ENCODE results near the gene CIAO2A.
"Not testable (repeated sequence)": the region's sequence is repeated elsewhere in the genome, so short reads cannot be mapped to it uniquely, and the experiment has no call there.

CIAO2A gene

DNA sequence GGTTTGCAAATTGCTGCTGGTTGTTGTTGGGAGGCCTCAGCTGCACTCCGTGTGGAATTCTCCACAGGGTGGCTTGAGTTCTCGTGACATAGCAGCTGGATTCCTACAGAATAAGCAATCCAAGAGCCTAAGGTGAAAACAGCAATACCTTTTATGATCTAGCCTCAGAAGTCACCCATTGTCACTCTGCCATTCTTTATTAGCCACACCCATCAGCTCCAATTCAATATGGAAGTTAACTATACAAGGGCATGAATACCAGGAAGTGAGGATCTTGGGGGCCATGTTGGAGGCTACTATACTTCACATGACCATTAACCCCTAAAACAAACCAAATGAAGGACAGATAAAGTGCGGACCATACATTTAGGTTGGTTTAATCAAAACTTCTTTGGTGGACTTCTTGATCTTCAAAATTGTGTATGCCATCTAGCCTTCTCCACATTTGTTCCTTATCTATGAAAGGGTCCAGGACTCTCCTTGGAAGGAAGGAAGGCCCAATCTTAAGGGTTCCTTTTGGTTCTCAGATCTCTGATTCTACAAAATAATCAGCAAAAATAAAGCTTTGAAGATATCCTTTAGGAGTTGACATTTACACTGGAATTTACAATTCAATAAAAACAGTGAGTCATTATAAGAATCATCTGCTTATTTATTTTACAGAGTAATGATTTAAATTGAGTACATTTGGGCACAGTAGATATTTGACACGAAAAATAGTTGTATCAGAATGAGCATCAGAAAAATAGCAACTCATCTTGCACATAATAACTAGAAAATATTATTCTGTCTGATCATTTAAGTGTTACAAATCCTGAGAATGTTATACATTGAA is 21.5 kb downstream of the CIAO2A start:
- Histone ChIP-seq H3K27me3 (ENCODE audit: insufficient read depth, low read length) (no peaks in the 10 kb centered on the region), H3K79me2 (ENCODE audit: control insufficient read depth, insufficient read depth, low read length, unreplicated experiment) (no peaks in the 10 kb centered on the region), H3K36me3 (ENCODE audit: insufficient read depth, low read length) (0 out of 2 replicates have a peak, but pooled peaks cover 4% of the 10 kb centered on the region), H3K4me1 (ENCODE audit: control insufficient read depth, insufficient read depth, low read length, unreplicated experiment) (peaks cover 44% of the 10 kb centered on the region), H2AFZ (ENCODE audit: low read length, unreplicated experiment) (no peak overlapping the region), H3K27ac (ENCODE audit: low read depth, low read length) (peak overlapping the region; percentile 82), H3K4me3 (ENCODE audit: low read depth, low read length) (0 out of 2 replicates have a peak overlapping the region, but pooled peaks have one; percentile 5)

GRCh38 chr15:64070965-64071851 is 22.4 kb downstream of the CIAO2A start:
- peaks cover 44% of the 10 kb centered on the region for H3K4me1 ChIP-seq (ENCODE audit: control insufficient read depth, insufficient read depth, low read length, unreplicated experiment)
- H3K79me2 ChIP-seq (ENCODE audit: control insufficient read depth, insufficient read depth, low read length, unreplicated experiment), result no peaks in the 10 kb centered on the region
- 0 out of 2 replicates have a peak, but pooled peaks cover 4% of the 10 kb centered on the region for H3K36me3 ChIP-seq (ENCODE audit: insufficient read depth, low read length)
- H3K27ac ChIP-seq (ENCODE audit: low read depth, low read length), result peak overlapping the region; percentile 82
- no peak overlapping the region for H3K4me3 ChIP-seq (ENCODE audit: low read depth, low read length)
- H2AFZ ChIP-seq (ENCODE audit: low read length, unreplicated experiment), result no peak overlapping the region
- H3K27me3 ChIP-seq (ENCODE audit: insufficient read depth, low read length), result no peaks in the 10 kb centered on the region

GRCh38 chr15:64070106-64070505 is 23.5 kb downstream of the CIAO2A start:
- Histone ChIP-seq H3K4me1 (ENCODE audit: control insufficient read depth, insufficient read depth, low read length, unreplicated experiment) (peaks cover 44% of the 10 kb centered on the region), H3K36me3 (ENCODE audit: insufficient read depth, low read length) (0 out of 2 replicates have a peak, but pooled peaks cover 4% of the 10 kb centered on the region), H3K79me2 (ENCODE audit: control insufficient read depth, insufficient read depth, low read length, unreplicated experiment) (no peaks in the 10 kb centered on the region), H2AFZ (ENCODE audit: low read length, unreplicated experiment) (no peak overlapping the region), H3K27me3 (ENCODE audit: insufficient read depth, low read length) (no peaks in the 10 kb centered on the region), H3K4me3 (ENCODE audit: low read depth, low read length) (no peak overlapping the region), H3K27ac (ENCODE audit: low read depth, low read length) (peak overlapping the region; percentile 82; the same call in 1 of the 2 replicates)

DNA sequence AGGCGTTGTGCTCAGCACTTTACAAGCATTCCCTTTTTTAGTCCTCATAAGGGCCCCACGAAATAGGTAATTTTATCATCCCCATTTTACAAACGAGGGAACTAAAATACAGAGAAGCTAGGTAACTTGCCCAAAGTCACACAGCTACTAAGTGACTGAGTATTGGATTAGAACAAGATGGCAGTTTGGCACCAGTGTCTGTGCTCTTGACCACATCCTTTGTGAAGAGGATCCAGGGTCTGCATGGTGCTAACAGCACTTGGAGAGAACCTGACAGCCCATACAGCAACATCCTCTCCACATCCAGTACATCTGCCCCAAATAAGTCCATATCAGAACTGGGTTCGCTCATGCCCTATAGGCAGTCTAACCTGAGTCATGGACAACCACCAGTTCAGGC is 25.5 kb downstream of the CIAO2A start:
- H3K27me3 ChIP-seq (ENCODE audit: insufficient read depth, low read length), result no peaks in the 10 kb centered on the region
- H3K4me1 ChIP-seq (ENCODE audit: control insufficient read depth, insufficient read depth, low read length, unreplicated experiment), result peaks cover 38% of the 10 kb centered on the region
- H3K27ac ChIP-seq (ENCODE audit: low read depth, low read length), result no peak overlapping the region
- H3K36me3 ChIP-seq (ENCODE audit: insufficient read depth, low read length), result 0 out of 2 replicates have a peak, but pooled peaks cover 4% of the 10 kb centered on the region
- no peak overlapping the region for H3K4me3 ChIP-seq (ENCODE audit: low read depth, low read length)
- no peaks in the 10 kb centered on the region for H3K79me2 ChIP-seq (ENCODE audit: control insufficient read depth, insufficient read depth, low read length, unreplicated experiment)
- H2AFZ ChIP-seq (ENCODE audit: low read length, unreplicated experiment), result no peak overlapping the region

DNA sequence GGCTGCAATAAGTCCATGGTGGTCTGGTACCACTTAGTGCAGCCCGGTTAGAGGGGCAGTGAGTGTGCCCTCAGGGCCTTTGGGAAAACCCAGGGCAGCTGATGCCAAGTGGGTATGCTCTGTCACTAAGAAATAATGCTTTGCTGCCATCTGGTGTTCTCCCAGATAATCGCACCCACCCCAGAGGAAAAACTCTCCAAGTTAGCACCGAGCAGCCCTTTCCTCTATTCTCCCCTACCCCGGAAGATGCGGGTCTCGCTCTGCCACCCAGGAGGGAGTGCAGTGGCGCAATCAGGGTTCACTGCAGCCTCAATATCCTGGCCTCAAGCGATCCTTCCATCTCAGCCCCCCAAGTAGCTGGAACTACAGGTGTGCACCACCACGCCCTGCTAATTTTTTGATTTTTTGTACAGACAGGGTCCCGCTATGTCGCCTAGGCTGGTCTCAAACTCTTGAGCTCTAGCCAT is 26.0 kb downstream of the CIAO2A start:
- Histone ChIP-seq H3K27ac (ENCODE audit: low read depth, low read length) (no peak overlapping the region), H3K4me3 (ENCODE audit: low read depth, low read length) (no peak overlapping the region), H3K36me3 (ENCODE audit: insufficient read depth, low read length) (0 out of 2 replicates have a peak, but pooled peaks cover 4% of the 10 kb centered on the region), H3K4me1 (ENCODE audit: control insufficient read depth, insufficient read depth, low read length, unreplicated experiment) (peaks cover 33% of the 10 kb centered on the region), H3K27me3 (ENCODE audit: insufficient read depth, low read length) (no peaks in the 10 kb centered on the region), H3K79me2 (ENCODE audit: control insufficient read depth, insufficient read depth, low read length, unreplicated experiment) (no peaks in the 10 kb centered on the region), H2AFZ (ENCODE audit: low read length, unreplicated experiment) (no peak overlapping the region)

- no peak overlapping the region for H3K27ac ChIP-seq (ENCODE audit: low read depth, low read length)
- peaks cover 21% of the 10 kb centered on the region for H3K4me1 ChIP-seq (ENCODE audit: control insufficient read depth, insufficient read depth, low read length, unreplicated experiment)
- no peak overlapping the region for H2AFZ ChIP-seq (ENCODE audit: low read length, unreplicated experiment)
- H3K79me2 ChIP-seq (ENCODE audit: control insufficient read depth, insufficient read depth, low read length, unreplicated experiment), result no peaks in the 10 kb centered on the region
- H3K27me3 ChIP-seq (ENCODE audit: insufficient read depth, low read length), result no peaks in the 10 kb centered on the region
- no peaks in the 10 kb centered on the region for H3K36me3 ChIP-seq (ENCODE audit: insufficient read depth, low read length)
- H3K4me3 ChIP-seq (ENCODE audit: low read depth, low read length), result no peak overlapping the region
Measured at GRCh38 chr15:64066451-64066850, 27.2 kb downstream of the CIAO2A start.

- no peaks in the 10 kb centered on the region for H3K27me3 ChIP-seq (ENCODE audit: insufficient read depth, low read length)
- H3K79me2 ChIP-seq (ENCODE audit: control insufficient read depth, insufficient read depth, low read length, unreplicated experiment), result no peaks in the 10 kb centered on the region
- peaks cover 6% of the 10 kb centered on the region for H3K4me1 ChIP-seq (ENCODE audit: control insufficient read depth, insufficient read depth, low read length, unreplicated experiment)
- no peak overlapping the region for H3K27ac ChIP-seq (ENCODE audit: low read depth, low read length)
- no peak overlapping the region for H3K4me3 ChIP-seq (ENCODE audit: low read depth, low read length)
- H3K36me3 ChIP-seq (ENCODE audit: insufficient read depth, low read length), result no peaks in the 10 kb centered on the region
- no peak overlapping the region for H2AFZ ChIP-seq (ENCODE audit: low read length, unreplicated experiment)
Measured at GRCh38 chr15:64060716-64061115, 32.9 kb downstream of the CIAO2A start.

DNA sequence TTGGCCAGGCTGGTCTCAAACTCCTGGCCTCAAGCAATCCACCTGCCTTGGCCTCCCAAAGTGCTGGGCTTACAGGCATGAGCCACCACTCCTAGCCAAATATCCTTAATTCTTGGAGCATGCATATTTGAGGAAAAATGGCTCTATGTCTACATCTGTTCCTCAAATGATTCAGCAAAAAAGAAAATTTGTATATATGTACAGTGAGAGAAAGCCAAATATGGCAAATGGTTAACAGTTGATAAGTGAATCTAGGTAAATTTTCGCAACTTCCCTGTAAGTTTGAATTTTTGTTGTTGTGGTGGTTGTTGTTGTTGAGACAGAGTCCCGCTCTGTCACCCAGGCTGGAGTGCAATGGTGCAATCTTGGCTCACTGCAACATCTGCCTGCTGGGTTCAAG is 34.5 kb downstream of the CIAO2A start:
- not testable (repeated sequence) for H3K36me3 ChIP-seq (ENCODE audit: insufficient read depth, low read length); H3K27ac ChIP-seq (ENCODE audit: low read depth, low read length); H3K79me2 ChIP-seq (ENCODE audit: control insufficient read depth, insufficient read depth, low read length, unreplicated experiment); H2AFZ ChIP-seq (ENCODE audit: low read length, unreplicated experiment); H3K4me1 ChIP-seq (ENCODE audit: control insufficient read depth, insufficient read depth, low read length, unreplicated experiment); H3K27me3 ChIP-seq (ENCODE audit: insufficient read depth, low read length); H3K4me3 ChIP-seq (ENCODE audit: low read depth, low read length)

DNA sequence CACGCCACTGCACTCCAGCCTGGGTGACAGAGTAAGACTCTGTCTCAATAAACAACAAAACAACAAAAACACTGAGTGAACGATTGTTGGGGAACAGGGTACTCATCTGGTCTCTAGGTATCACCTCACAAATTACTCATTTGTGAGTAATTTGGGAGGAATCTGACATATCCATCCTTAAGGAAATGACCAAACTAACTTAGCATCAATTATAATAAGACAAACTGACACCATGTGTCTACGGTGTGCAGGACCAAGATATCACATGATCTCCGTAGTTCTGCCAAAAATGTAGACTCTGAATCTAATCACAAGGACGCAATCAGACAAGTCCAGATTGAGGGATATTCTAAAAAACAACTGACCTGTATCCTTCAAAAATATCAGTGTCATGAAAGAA is 35.4 kb downstream of the CIAO2A start:
- H3K27ac ChIP-seq (ENCODE audit: low read depth, low read length), result no peak overlapping the region
- no peak overlapping the region for H3K4me3 ChIP-seq (ENCODE audit: low read depth, low read length)
- no peaks in the 10 kb centered on the region for H3K79me2 ChIP-seq (ENCODE audit: control insufficient read depth, insufficient read depth, low read length, unreplicated experiment)
- H3K4me1 ChIP-seq (ENCODE audit: control insufficient read depth, insufficient read depth, low read length, unreplicated experiment), result peaks cover 6% of the 10 kb centered on the region
- H3K27me3 ChIP-seq (ENCODE audit: insufficient read depth, low read length), result no peaks in the 10 kb centered on the region
- H2AFZ ChIP-seq (ENCODE audit: low read length, unreplicated experiment), result no peak overlapping the region
- no peaks in the 10 kb centered on the region for H3K36me3 ChIP-seq (ENCODE audit: insufficient read depth, low read length)

GRCh38 chr15:64053674-64054073 is 40.0 kb downstream of the CIAO2A start:
- not testable (repeated sequence) for H2AFZ ChIP-seq (ENCODE audit: low read length, unreplicated experiment); H3K4me3 ChIP-seq (ENCODE audit: low read depth, low read length); H3K36me3 ChIP-seq (ENCODE audit: insufficient read depth, low read length); H3K4me1 ChIP-seq (ENCODE audit: control insufficient read depth, insufficient read depth, low read length, unreplicated experiment); H3K27ac ChIP-seq (ENCODE audit: low read depth, low read length); H3K27me3 ChIP-seq (ENCODE audit: insufficient read depth, low read length); H3K79me2 ChIP-seq (ENCODE audit: control insufficient read depth, insufficient read depth, low read length, unreplicated experiment)

Measured in ACC112 (cell line).